ENCODE measurements around the gene EIF2AK3. TPM values are rescaled to one million over a fixed set of nuclear protein-coding genes. Genes with fewer than 3 reads are reported as not detected.

Gene EIF2AK3
- total and polyA plus RNA-seq, 2 of the 8 experiments (the other 6 are each of a cell fraction or from before 2014, with no cell fraction given) = 5.8 to 22.8 TPM

DNA sequence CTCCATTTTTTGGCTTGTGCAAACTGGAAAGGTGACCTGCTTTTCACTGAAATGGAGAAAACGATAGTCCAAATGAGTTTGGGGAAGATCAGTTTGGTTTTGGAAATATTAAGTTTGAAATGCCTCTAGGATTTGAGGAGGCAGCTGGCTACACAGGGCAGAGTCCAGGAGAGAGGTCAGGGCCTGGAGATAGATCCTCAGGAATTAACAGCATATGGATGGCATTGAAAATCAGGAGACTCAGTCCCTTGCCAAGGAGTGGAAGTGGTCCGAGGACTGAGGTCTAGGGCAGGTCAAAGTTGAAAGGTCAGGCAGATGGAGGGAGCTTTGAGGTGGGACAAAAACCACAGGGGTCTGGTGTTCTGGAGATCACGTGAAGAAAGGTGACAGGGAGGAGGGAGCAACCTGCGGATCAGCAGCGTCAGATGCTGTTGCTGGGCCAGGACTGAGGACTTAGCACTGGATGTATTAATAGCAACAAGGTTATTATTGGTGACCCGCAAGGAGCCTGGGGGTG lies 83.7 kb downstream of the EIF2AK3 start:
- Histone ChIP-seq H3K9me3 (ENCODE audit: insufficient read depth in 2 of 2, low read depth in 1 of 2, low read length in 1 of 2) (no peaks in the 10 kb centered on the region), H2BK12ac (ENCODE audit: low read depth, low read length) (peak overlapping the region; percentile 65; the same call in 1 of the 2 replicates), H2BK5ac (ENCODE audit: low read depth, low read length) (no peak overlapping the region), H2AK5ac (ENCODE audit: low read depth, low read length) (no peak overlapping the region), H3K4ac (replicated peaks; ENCODE audit: insufficient read length, low read depth, low read length) (no peak overlapping the region), H2BK120ac (replicated peaks; ENCODE audit: low read depth, low read length) (no peak overlapping the region), H3K9ac (replicated peaks in 1 of 4; ENCODE audit: extremely low read depth in 1 of 4, low read depth in 3 of 4, low read length in 3 of 4) (no peak overlapping the region), H3K14ac (ENCODE audit: insufficient read length) (no peak overlapping the region), H4K8ac (ENCODE audit: extremely low read depth, insufficient read depth, low read length) (no peak overlapping the region), H3K79me2 (ENCODE audit: control insufficient read depth in 1 of 2, insufficient read depth in 2 of 2, low read length in 2 of 2) (no peaks in the 10 kb centered on the region), H4K5ac (ENCODE audit: insufficient read length, low read depth, low read length) (no peak overlapping the region), H3K23me2 (ENCODE audit: low read depth, low read length) (no peaks in the 10 kb centered on the region), H2BK15ac (ENCODE audit: low read length) (peak overlapping the region; percentile 83; the same call in 1 of the 2 replicates), H3K79me1 (ENCODE audit: low read depth, low read length) (no peaks in the 10 kb centered on the region), H3K18ac (ENCODE audit: extremely low read depth, low read length) (no peak overlapping the region), H3K4me2 (ENCODE audit: insufficient read depth in 1 of 2, low read depth in 2 of 2, low read length in 2 of 2) (no peak overlapping the region), H4K20me1 (replicated peaks in 1 of 2; ENCODE audit: control insufficient read depth in 1 of 2, insufficient read depth in 2 of 2, low read length in 2 of 2) (no peaks in the 10 kb centered on the region), H3K4me3 (ENCODE audit: extremely low read depth in 1 of 4, insufficient read depth in 2 of 4, low read depth in 3 of 4, low read length in 4 of 4) (no peak overlapping the region), H2AFZ (ENCODE audit: low read length) (no peak overlapping the region), H3K27me3 (replicated peaks in 1 of 4; ENCODE audit: control insufficient read depth in 3 of 4, extremely low read depth in 1 of 4, insufficient read depth in 3 of 4, low read length in 3 of 4) (no peaks in the 10 kb centered on the region), H3K27ac (ENCODE audit: low read depth, low read length) (no peak overlapping the region), H3K23ac (ENCODE audit: insufficient read length) (no peak overlapping the region), H3K36me3 (ENCODE audit: control insufficient read depth in 2 of 4, insufficient read depth in 4 of 4, low read length in 3 of 4) (no peaks in the 10 kb centered on the region), H4K91ac (replicated peaks; ENCODE audit: insufficient read length, low read length) (no peak overlapping the region), H3K56ac (replicated peaks; ENCODE audit: insufficient read length, low read depth, low read length) (no peak overlapping the region), H2BK20ac (ENCODE audit: low read length) (no peak overlapping the region), H3K4me1 (replicated peaks in 1 of 4; ENCODE audit: control insufficient read depth in 3 of 4, insufficient read depth in 4 of 4, low read length in 3 of 4) (peaks cover 0 to 6% (median 2%) of the 10 kb centered on the region in 4 experiments; a peak in 2 of 7 replicates)
- TF ChIP-seq RNF2 (IDR thresholded peaks at IDR 0.05; ENCODE audit: borderline replicate concordance, low read depth, low read length, missing control alignments, poor library complexity, severe bottlenecking) (no peak), SIX5 (IDR thresholded peaks at IDR 0.05; ENCODE audit: low read depth, low read length) (no peak), KDM1A (IDR thresholded peaks at IDR 0.05; ENCODE audit: borderline replicate concordance, low read length) (no peak), EGR1 (IDR thresholded peaks at IDR 0.05; ENCODE audit: borderline replicate concordance, low read depth, low read length) (no peak), NRF1 (IDR thresholded peaks at IDR 0.05; ENCODE audit: low read depth, low read length) (no peak), ZNF274 (IDR thresholded peaks at IDR 0.05; ENCODE audit: borderline replicate concordance, extremely low read depth, low read length) (no peak), CHD1 (IDR thresholded peaks at IDR 0.05; ENCODE audit: low read depth, low read length) (no peak), TAF1 (IDR thresholded peaks at IDR 0.05; ENCODE audit: low read depth, low read length) (no peak), POLR2A (IDR thresholded peaks at IDR 0.05; ENCODE audit: control extremely low read depth in 1 of 2, low read depth in 2 of 2, low read length in 2 of 2) (no peak)
- no peak for FAIRE-seq
- no peak for DNase-seq (ENCODE audit: low read depth in 1 of 2, low spot score in 2 of 2)
- CTCF ChIA-PET (ENCODE audit: partially characterized antibody) = interaction anchor here (0.5 to 0.6 kb wide), 2 partner anchors 247 to 348 kb away, joined by 3 read pairs; no protein-coding TSS in a partner anchor
- POLR2A ChIA-PET (ENCODE audit: partially characterized antibody) = no interaction called here
- WGBS, 2 experiments (ENCODE audit: extremely low coverage in 1 of 2, insufficient coverage in 1 of 2, insufficient read length in 1 of 2, insufficient replicate concordance in 2 of 2, low coverage in 1 of 2, low lambda C conversion rate in 2 of 2, missing lambda C conversion rate in 1 of 2) = 86% methylated on average over 6 of the region's 6 CpGs; no CpG with 5 or more reads in 1 of the 2 experiments

Data from H1 (cell line).